GM23338 (cell line): ENCODE results near the gene MAST3. TPM values are rescaled to one million over a fixed set of nuclear protein-coding genes. Genes with fewer than 3 reads are reported as not detected.

Experiments
- ATAC-seq: fragments of 200-7000 bp; cut with Tn5 transposase; 3 replicates; pipeline ENCODE4 v1.9.1; 2020
- DNase-seq: peaks from one replicate; pipeline ENCODE4 v3.0.0-alpha.2; 2015; ENCODE audit warnings: low spot score
- H2AFZ ChIP-seq: fragments of 200-600 bp; sonication (generic); 2 replicates; pipeline ENCODE4 v1.8.0; 2016; ENCODE audit warnings: antibody characterized with exemption, mild to moderate bottlenecking, moderate library complexity
- H3F3A ChIP-seq: fragments of 200-600 bp; sonication (generic); replicated peaks from 2 replicates; pipeline ENCODE4 v1.8.0; 2017; ENCODE audit warnings: antibody characterized with exemption, mixed run types, low read depth
- H3K27ac ChIP-seq: fragments of 200-600 bp; sonication (generic); 2 replicates; pipeline ENCODE4 v1.6.1; 2016; ENCODE audit warnings: low read depth
- H3K27me3 ChIP-seq: fragments of 200-600 bp; sonication (generic); 2 replicates; pipeline ENCODE4 v1.8.0; 2016; ENCODE audit warnings: mild to moderate bottlenecking, mixed run types, moderate library complexity; ENCODE audit not compliant: insufficient read depth
- H3K36me3 ChIP-seq: fragments of 200-600 bp; sonication (generic); 2 replicates; pipeline ENCODE4 v1.8.0; 2016; ENCODE audit warnings: mild to moderate bottlenecking; ENCODE audit not compliant: insufficient read depth
- H3K4me1 ChIP-seq: fragments of 200-600 bp; sonication (generic); 2 replicates; pipeline ENCODE4 v1.8.0; 2016; ENCODE audit warnings: mild to moderate bottlenecking, moderate library complexity; ENCODE audit not compliant: insufficient read depth
- H3K4me2 ChIP-seq: fragments of 200-600 bp; sonication (generic); 2 replicates; pipeline ENCODE4 v1.7.1; 2017; ENCODE audit warnings: mixed run types
- H3K4me3 ChIP-seq: fragments of 200-600 bp; sonication (generic); 2 replicates; pipeline ENCODE4 v1.6.1; 2016; ENCODE audit warnings: mixed run types
- H3K79me2 ChIP-seq: fragments of 200-600 bp; sonication (generic); replicated peaks from 2 replicates; pipeline ENCODE4 v1.8.0; 2017; ENCODE audit warnings: mild to moderate bottlenecking; ENCODE audit not compliant: insufficient read depth
- H3K9me2 ChIP-seq: fragments of 200-600 bp; sonication (generic); 2 replicates; pipeline ENCODE4 v1.8.0; 2017; ENCODE audit not compliant: insufficient read depth
- H4K20me1 ChIP-seq: fragments of 200-600 bp; sonication (generic); replicated peaks from 2 replicates; pipeline ENCODE4 v1.8.0; 2017; ENCODE audit warnings: mild to moderate bottlenecking; ENCODE audit not compliant: insufficient read depth
- H3K27ac Mint-ChIP-seq: 2 replicates; pipeline ENCODE4 v1.8.0; 2020; ENCODE audit warnings: inconsistent platforms, mild to moderate bottlenecking, moderate library complexity, mixed read lengths
- H3K27me3 Mint-ChIP-seq: 3 replicates; pipeline ENCODE4 v1.8.0; 2022; ENCODE audit warnings: low read depth, mild to moderate bottlenecking, moderate library complexity, mixed read lengths, inconsistent platforms; ENCODE audit not compliant: insufficient read depth, poor library complexity
- H3K36me3 Mint-ChIP-seq: 3 replicates; pipeline ENCODE4 v1.8.0; 2021; ENCODE audit warnings: low read depth, mild to moderate bottlenecking, inconsistent platforms, moderate library complexity, mixed read lengths
- H3K4me1 Mint-ChIP-seq: 3 replicates; pipeline ENCODE4 v1.8.0; 2020; ENCODE audit warnings: mild to moderate bottlenecking, inconsistent platforms, mixed read lengths
- H3K4me3 Mint-ChIP-seq: 3 replicates; pipeline ENCODE4 v1.8.0; 2021; ENCODE audit warnings: moderate library complexity, mild to moderate bottlenecking, inconsistent platforms, mixed read lengths
- H3K9me3 Mint-ChIP-seq: 3 replicates; pipeline ENCODE4 v1.8.0; 2020; ENCODE audit warnings: moderate library complexity, mild to moderate bottlenecking, inconsistent platforms, mixed read lengths
- CREB1 ChIP-seq: fragments of 250-450 bp; sonication (Bioruptor Pico); IDR thresholded peaks from 2 replicates; pipeline ENCODE4 v1.5.0; 2020; ENCODE audit warnings: low read depth, mild to moderate bottlenecking, moderate library complexity
- CTCF ChIP-seq, 2 experiments: fragments of 200-600 bp in 1 of 2; sonication (generic) in 1 of 2; conservative IDR thresholded peaks; 2 replicates each; pipeline versions ENCODE4 v1.5.1 to v1.6.1; 2016 to 2017; ENCODE audit warnings: antibody characterized with exemption in 2 of 2, low read depth in 2 of 2, mild to moderate bottlenecking in 2 of 2, moderate library complexity in 1 of 2
- EZH2 ChIP-seq: fragments of 200-600 bp; sonication (generic); IDR thresholded peaks from one replicate; pipeline ENCODE4 v1.8.0; 2017; ENCODE audit warnings: antibody characterized with exemption, mild to moderate bottlenecking, low read depth; ENCODE audit not compliant: unreplicated experiment
- EZH2phosphoT487 ChIP-seq: fragments of 200-600 bp; sonication (generic); IDR thresholded peaks from one replicate; pipeline ENCODE4 v1.8.1; 2018; ENCODE audit warnings: antibody characterized with exemption; ENCODE audit not compliant: unreplicated experiment
- JUNB ChIP-seq: IDR thresholded peaks from one replicate; pipeline ENCODE4 v1.6.1; 2016; ENCODE audit warnings: antibody characterized with exemption; ENCODE audit not compliant: unreplicated experiment
- NANOG ChIP-seq: IDR thresholded peaks from 2 replicates; pipeline ENCODE4 v1.6.1; 2016; ENCODE audit warnings: antibody characterized with exemption, borderline replicate concordance
- POLR2AphosphoS5 ChIP-seq: IDR thresholded peaks from 2 replicates; pipeline ENCODE4 v1.6.1; 2016; ENCODE audit warnings: antibody characterized with exemption, low read depth
- REST ChIP-seq: IDR thresholded peaks from one replicate; pipeline ENCODE4 v1.6.1; 2018; ENCODE audit warnings: antibody characterized with exemption; ENCODE audit not compliant: unreplicated experiment
- STAT1 ChIP-seq: IDR thresholded peaks from one replicate; pipeline ENCODE4 v1.6.1; 2016; ENCODE audit warnings: antibody characterized with exemption; ENCODE audit not compliant: unreplicated experiment
- ZNF114 ChIP-seq: fragments of 250-450 bp; sonication (Bioruptor Pico); IDR thresholded peaks from 2 replicates; pipeline ENCODE4 v1.5.0; 2020; ENCODE audit warnings: mild to moderate bottlenecking, moderate library complexity
- ZNF331 ChIP-seq: fragments of 250-450 bp; sonication (Bioruptor Pico); IDR thresholded peaks from 2 replicates; pipeline ENCODE4 v1.5.0; 2020; ENCODE audit warnings: low read depth, mild to moderate bottlenecking, moderate library complexity
- polyA plus RNA-seq: library from polyadenylated mRNA; unstranded; fragments of >200 nt; fragmentation: Nextera tagmentation; extraction: Ambion mirVana; gene quantifications from 2 replicates; pipeline ENCODE4 v1.2.1, GENCODE V29; 2016
- total RNA-seq: library from RNA; depleted of rRNA; stranded (reverse); fragments of >200 nt; shearing (Covaris generic); gene quantifications from 2 replicates; pipeline ENCODE4 v1.2.3, GENCODE V29; 2014

MAST3 gene
- total and polyA plus RNA-seq, 2 experiments from 2014 or later: 5.6 to 8.8 TPM

DNA sequence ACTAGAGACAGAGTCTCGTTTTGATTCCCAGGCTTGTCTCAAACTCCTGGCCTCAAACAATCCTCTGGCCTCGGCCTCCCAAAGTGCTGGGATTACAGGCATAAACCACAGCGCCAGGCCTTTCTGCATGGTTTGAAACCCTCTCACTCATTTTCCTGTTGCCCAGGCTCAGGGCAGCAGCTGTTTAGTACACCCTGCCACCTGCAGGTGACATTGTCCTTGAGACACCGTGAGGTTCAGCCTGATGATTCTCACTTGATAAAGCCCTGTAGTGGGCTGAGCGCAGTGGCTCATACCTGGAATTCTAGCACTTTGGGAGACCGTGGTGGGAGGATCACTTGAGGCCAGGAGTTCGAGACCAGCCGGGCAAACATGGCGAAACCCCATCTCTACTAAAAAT is 23.4 kb upstream of the MAST3 start:
- no peak for TF ChIP-seq STAT1
- TF ChIP-seq CTCF (conservative IDR thresholded peaks at IDR 0.05; ENCODE audit: low read depth in 2 of 2): peak; percentile 35 to 70
- ATAC-seq (peak; percentile 83), DNase-seq (peak; percentile 66)
- Histone ChIP-seq H2AFZ (no peak overlapping the region), H3K4me3 (no peak overlapping the region), H4K20me1 (no peaks in the 10 kb centered on the region), H3K9me2 (no peaks in the 10 kb centered on the region), H3K79me2 (no peaks in the 10 kb centered on the region), H3K27ac (no peak overlapping the region), H3F3A (no peaks in the 10 kb centered on the region), H3K36me3 (no peaks in the 10 kb centered on the region), H3K4me2 (no peak overlapping the region), H3K4me1 (no peaks in the 10 kb centered on the region; the same call in 1 of the 2 replicates), H3K27me3 (no peaks in the 10 kb centered on the region)
- H3K27ac Mint-ChIP-seq: no peak overlapping the region
- no peak overlapping the region; the same call in 2 of the 3 replicates for H3K4me3 Mint-ChIP-seq
- H3K36me3 Mint-ChIP-seq: no peaks in the 10 kb centered on the region
- no peaks in the 10 kb centered on the region; the same call in 2 of the 3 replicates for H3K4me1 Mint-ChIP-seq
- H3K27me3 Mint-ChIP-seq: peaks cover 4% of the 10 kb centered on the region
- H3K9me3 Mint-ChIP-seq: no peaks in the 10 kb centered on the region

- no peaks in the 10 kb centered on the region; the same call in 2 of the 3 replicates for H3K36me3 Mint-ChIP-seq
- no peaks in the 10 kb centered on the region for H3F3A ChIP-seq
- no peak for TF ChIP-seq EZH2
- TF ChIP-seq REST: no peak
- no peak for TF ChIP-seq JUNB
- no peak for TF ChIP-seq ZNF114 (CRISPR knock-in tag)
- no peak for TF ChIP-seq EZH2phosphoT487
- TF ChIP-seq ZNF331 (CRISPR knock-in tag): no peak
- no peak for TF ChIP-seq CREB1 (CRISPR knock-in tag)
- TF ChIP-seq POLR2AphosphoS5: no peak
- TF ChIP-seq NANOG: no peak
- TF ChIP-seq STAT1: no peak
- H3K27me3 Mint-ChIP-seq: peaks cover 12% of the 10 kb centered on the region
- peaks cover 3% of the 10 kb centered on the region; the same call in 1 of the 2 replicates for H3K9me2 ChIP-seq
- no peak overlapping the region for H3K27ac Mint-ChIP-seq
- no peaks in the 10 kb centered on the region for H3K79me2 ChIP-seq
- H3K4me2 ChIP-seq: no peak overlapping the region
- H4K20me1 ChIP-seq: no peaks in the 10 kb centered on the region; the same call in 1 of the 2 replicates
- no peak overlapping the region for H2AFZ ChIP-seq
- DNase-seq (no peak), ATAC-seq (no peak)
- H3K9me3 Mint-ChIP-seq: no peaks in the 10 kb centered on the region; the same call in 2 of the 3 replicates
- no peak overlapping the region for H3K4me3 Mint-ChIP-seq
- H3K4me1 Mint-ChIP-seq: no peaks in the 10 kb centered on the region
- H3K4me1 ChIP-seq: no peaks in the 10 kb centered on the region
- no peaks in the 10 kb centered on the region for H3K27me3 ChIP-seq
- H3K27ac ChIP-seq: no peak overlapping the region
- no peak overlapping the region for H3K4me3 ChIP-seq
- H3K36me3 ChIP-seq: no peaks in the 10 kb centered on the region
Measured at GRCh38 chr19:18083929-18084684, 13.5 kb upstream of the MAST3 start.
